CD8-positive, alpha-beta memory T cell (primary cell): ENCODE results near the gene SLC1A3. TPM values are rescaled to one million over a fixed set of nuclear protein-coding genes. Genes with fewer than 3 reads are reported as not detected.

Experiments used
- CTCF ChIA-PET: fragments of 350-600 bp; sonication (Branson Sonifier 250); formaldehyde crosslinking; loops from one replicate; lab custom pipeline; 2021; ENCODE audit warnings: antibody characterized with exemption; lab: Charles Lee
- POLR2A ChIA-PET: fragments of 350-600 bp; sonication (Branson Sonifier 250); formaldehyde crosslinking; loops from one replicate; lab custom pipeline; 2021; ENCODE audit warnings: antibody characterized with exemption; lab: Charles Lee
- DNase-seq, 5 donors: peaks; one replicate each; pipeline versions ENCODE4 v3.0.0 to v3.0.0-alpha.2; 2020 to 2022; ENCODE audit warnings: mixed read lengths in 1 of 5
- H3K27ac ChIP-seq: one replicate; pipeline ENCODE4 v1.7.0; 2013; ENCODE audit warnings: low read depth, mild to moderate bottlenecking, low read length, moderate library complexity
- H3K27me3 ChIP-seq: 2 replicates; pipeline ENCODE4 v1.7.0; 2013; ENCODE audit warnings: low read length, mild to moderate bottlenecking; ENCODE audit not compliant: insufficient read depth, poor library complexity, severe bottlenecking
- H3K36me3 ChIP-seq: 2 replicates; pipeline ENCODE4 v1.7.0; 2013; ENCODE audit warnings: mild to moderate bottlenecking, low read length, moderate library complexity; ENCODE audit not compliant: insufficient read depth
- H3K4me1 ChIP-seq: 2 replicates; pipeline ENCODE4 v1.7.0; 2013; ENCODE audit warnings: mild to moderate bottlenecking, low read length, moderate library complexity; ENCODE audit not compliant: insufficient read depth
- H3K4me3 ChIP-seq: 2 replicates; pipeline ENCODE4 v1.7.0; 2013; ENCODE audit warnings: mild to moderate bottlenecking, low read length
- H3K9me3 ChIP-seq: 2 replicates; pipeline ENCODE4 v1.7.0; 2013; ENCODE audit warnings: mild to moderate bottlenecking, low read length
- H3K27ac Mint-ChIP-seq, 8 donors: one replicate each; pipeline ENCODE4 v1.8.0; 2020 to 2021; ENCODE audit warnings: mixed read lengths in 8 of 8, mild to moderate bottlenecking in 6 of 8, inconsistent platforms in 3 of 8, moderate library complexity in 3 of 8
- H3K27me3 Mint-ChIP-seq, 2 donors: one replicate each; pipeline ENCODE4 v1.8.0; 2020 to 2021; ENCODE audit warnings: mixed read lengths in 2 of 2, mild to moderate bottlenecking in 1 of 2, moderate library complexity in 1 of 2
- H3K36me3 Mint-ChIP-seq, 3 donors: one replicate each; pipeline ENCODE4 v1.8.0; 2020 to 2021; ENCODE audit warnings: mixed read lengths in 3 of 3, inconsistent platforms in 1 of 3, mild to moderate bottlenecking in 1 of 3
- H3K4me1 Mint-ChIP-seq, 3 donors: one replicate each; pipeline ENCODE4 v1.8.0; 2020 to 2021; ENCODE audit warnings: mixed read lengths in 3 of 3, inconsistent platforms in 1 of 3, mild to moderate bottlenecking in 1 of 3
- H3K4me3 Mint-ChIP-seq, 7 donors: one replicate each; pipeline ENCODE4 v1.8.0; 2020 to 2021; ENCODE audit warnings: mixed read lengths in 7 of 7, mild to moderate bottlenecking in 6 of 7, moderate library complexity in 4 of 7, inconsistent platforms in 2 of 7
- H3K9me3 Mint-ChIP-seq, 5 donors: one replicate each; pipeline ENCODE4 v1.8.0; 2020 to 2022; ENCODE audit warnings: mixed read lengths in 5 of 5, mild to moderate bottlenecking in 3 of 5, moderate library complexity in 2 of 5, inconsistent platforms in 1 of 5
- polyA plus RNA-seq: library from polyadenylated mRNA; unstranded; fragments of 300-500 nt; fragmentation: Illumina TruSeq; gene quantifications from one replicate; pipeline ENCODE4 v1.2.3, GENCODE V29; 2021
- total RNA-seq, 2 experiments: library from RNA; stranded (reverse); gene quantifications; one replicate each; pipeline ENCODE4 v1.2.3, GENCODE V29; 2021

The SLC1A3 gene
- total and polyA plus RNA-seq, 3 experiments from 2014 or later, result 0.35 to 0.37 TPM; not detected in 1

GRCh38 chr5:36593867-36594266 is 12.5 kb upstream of the SLC1A3 start:
- H3K4me3 Mint-ChIP-seq, result no peak overlapping the region
- Histone ChIP-seq H3K27me3 (no peaks in the 10 kb centered on the region), H3K27ac (no peak overlapping the region), H3K36me3 (no peaks in the 10 kb centered on the region), H3K4me3 (no peak overlapping the region), H3K9me3 (no peaks in the 10 kb centered on the region), H3K4me1 (no peaks in the 10 kb centered on the region)
- DNase-seq, result no peak
- peaks cover 4 to 5% of the 10 kb centered on the region in 2 donors for H3K27me3 Mint-ChIP-seq
- no peaks in the 10 kb centered on the region for H3K4me1 Mint-ChIP-seq
- H3K36me3 Mint-ChIP-seq, result no peaks in the 10 kb centered on the region
- POLR2A ChIA-PET, result no interaction called here
- peaks cover 0 to 2% (median 0%) of the 10 kb centered on the region in 5 donors for H3K9me3 Mint-ChIP-seq
- no peak overlapping the region for H3K27ac Mint-ChIP-seq
- CTCF ChIA-PET, result no interaction called here

GRCh38 chr5:36596247-36596646 is 10.2 kb upstream of the SLC1A3 start:
- Histone ChIP-seq H3K4me1 (no peaks in the 10 kb centered on the region), H3K4me3 (no peak overlapping the region), H3K9me3 (no peaks in the 10 kb centered on the region), H3K27ac (no peak overlapping the region), H3K36me3 (no peaks in the 10 kb centered on the region), H3K27me3 (no peaks in the 10 kb centered on the region)
- no peaks in the 10 kb centered on the region for H3K4me1 Mint-ChIP-seq
- H3K4me3 Mint-ChIP-seq, result no peak overlapping the region
- peaks cover 0 to 2% (median 0%) of the 10 kb centered on the region in 5 donors for H3K9me3 Mint-ChIP-seq
- no peaks in the 10 kb centered on the region for H3K36me3 Mint-ChIP-seq
- H3K27me3 Mint-ChIP-seq, result peaks cover 2 to 7% of the 10 kb centered on the region in 2 donors
- no peak for DNase-seq
- ChIA-PET POLR2A (no interaction called here), CTCF (no interaction called here)
- no peak overlapping the region for H3K27ac Mint-ChIP-seq

GRCh38 chr5:36596756-36597155 is 9.7 kb upstream of the SLC1A3 start:
- H3K36me3 Mint-ChIP-seq, result no peaks in the 10 kb centered on the region
- peaks cover 0 to 9% of the 10 kb centered on the region in 2 donors for H3K27me3 Mint-ChIP-seq
- H3K27ac ChIP-seq, result no peak overlapping the region
- H3K4me3 Mint-ChIP-seq, result no peak overlapping the region
- no peaks in the 10 kb centered on the region for H3K9me3 ChIP-seq
- no peaks in the 10 kb centered on the region for H3K4me1 ChIP-seq
- no peaks in the 10 kb centered on the region for H3K36me3 ChIP-seq
- H3K27ac Mint-ChIP-seq, result no peak overlapping the region
- H3K9me3 Mint-ChIP-seq, result peaks cover 0 to 2% (median 0%) of the 10 kb centered on the region in 5 donors
- no peaks in the 10 kb centered on the region for H3K4me1 Mint-ChIP-seq
- ChIA-PET CTCF (no interaction called here), POLR2A (no interaction called here)
- no peak overlapping the region for H3K4me3 ChIP-seq
- no peaks in the 10 kb centered on the region for H3K27me3 ChIP-seq
- DNase-seq, result no peak

GRCh38 chr5:36598045-36598444 is 8.4 kb upstream of the SLC1A3 start:
- Mint-ChIP-seq H3K36me3 (no peaks in the 10 kb centered on the region), H3K27me3 (peaks cover 2 to 11% of the 10 kb centered on the region in 2 donors), H3K9me3 (peaks cover 0 to 2% (median 0%) of the 10 kb centered on the region in 5 donors), H3K4me3 (no peak overlapping the region), H3K27ac (no peak overlapping the region), H3K4me1 (no peaks in the 10 kb centered on the region)
- CTCF ChIA-PET, result no interaction called here
- Histone ChIP-seq H3K27me3 (no peaks in the 10 kb centered on the region), H3K4me1 (no peaks in the 10 kb centered on the region), H3K9me3 (no peaks in the 10 kb centered on the region), H3K36me3 (no peaks in the 10 kb centered on the region), H3K27ac (no peak overlapping the region), H3K4me3 (no peak overlapping the region)
- POLR2A ChIA-PET, result no interaction called here
- DNase-seq, result no peak

GRCh38 chr5:36599986-36600779 is 6.2 kb upstream of the SLC1A3 start:
- Histone ChIP-seq H3K27me3 (no peaks in the 10 kb centered on the region), H3K9me3 (no peaks in the 10 kb centered on the region), H3K27ac (no peak overlapping the region), H3K36me3 (no peaks in the 10 kb centered on the region), H3K4me1 (no peaks in the 10 kb centered on the region), H3K4me3 (no peak overlapping the region)
- no peaks in the 10 kb centered on the region for H3K4me1 Mint-ChIP-seq
- CTCF ChIA-PET, result no interaction called here
- no peak overlapping the region for H3K27ac Mint-ChIP-seq
- no peak overlapping the region for H3K4me3 Mint-ChIP-seq
- H3K27me3 Mint-ChIP-seq, result peaks cover 10 to 18% of the 10 kb centered on the region in 2 donors
- POLR2A ChIA-PET, result no interaction called here
- no peaks in the 10 kb centered on the region for H3K36me3 Mint-ChIP-seq
- peaks cover 0 to 2% (median 0%) of the 10 kb centered on the region in 5 donors for H3K9me3 Mint-ChIP-seq
- no peak for DNase-seq

- no peak overlapping the region for H3K4me3 Mint-ChIP-seq
- CTCF ChIA-PET, result no interaction called here
- POLR2A ChIA-PET, result no interaction called here
- Histone ChIP-seq H3K4me1 (no peaks in the 10 kb centered on the region), H3K27me3 (no peaks in the 10 kb centered on the region), H3K4me3 (no peak overlapping the region), H3K27ac (no peak overlapping the region), H3K36me3 (no peaks in the 10 kb centered on the region), H3K9me3 (no peaks in the 10 kb centered on the region)
- H3K4me1 Mint-ChIP-seq, result peaks cover 0 to 3% (median 1%) of the 10 kb centered on the region in 3 donors
- H3K36me3 Mint-ChIP-seq, result no peaks in the 10 kb centered on the region
- peaks cover 0 to 2% (median 0%) of the 10 kb centered on the region in 5 donors for H3K9me3 Mint-ChIP-seq
- peaks cover 12 to 25% of the 10 kb centered on the region in 2 donors for H3K27me3 Mint-ChIP-seq
- no peak for DNase-seq
- H3K27ac Mint-ChIP-seq, result no peak overlapping the region
Observed at GRCh38 chr5:36600917-36601527, 5.4 kb upstream of the SLC1A3 start.

- H3K4me1 Mint-ChIP-seq, result peaks cover 11 to 18% (median 13%) of the 10 kb centered on the region in 3 donors
- Histone ChIP-seq H3K36me3 (no peaks in the 10 kb centered on the region), H3K9me3 (no peaks in the 10 kb centered on the region), H3K4me3 (no peak overlapping the region), H3K27ac (no peak overlapping the region), H3K4me1 (peaks cover 4% of the 10 kb centered on the region), H3K27me3 (no peaks in the 10 kb centered on the region)
- H3K36me3 Mint-ChIP-seq, result no peaks in the 10 kb centered on the region
- H3K9me3 Mint-ChIP-seq, result peaks cover 0 to 2% (median 0%) of the 10 kb centered on the region in 5 donors
- POLR2A ChIA-PET, result no interaction called here
- H3K27ac Mint-ChIP-seq, result no peak overlapping the region
- DNase-seq, result no peak
- CTCF ChIA-PET, result no interaction called here
- H3K4me3 Mint-ChIP-seq, result no peak overlapping the region
- H3K27me3 Mint-ChIP-seq, result peaks cover 23 to 42% of the 10 kb centered on the region in 2 donors
Observed at GRCh38 chr5:36602704-36603321, 3.6 kb upstream of the SLC1A3 start.

GRCh38 chr5:36605241-36605640 is 1.2 kb upstream of the SLC1A3 start:
- peaks cover 29 to 62% of the 10 kb centered on the region in 2 donors for H3K27me3 Mint-ChIP-seq
- POLR2A ChIA-PET, result no interaction called here

More at GRCh38 chr5:36605241-36605640, 1.2 kb upstream of the SLC1A3 start:
- no peaks in the 10 kb centered on the region for H3K36me3 Mint-ChIP-seq
- Histone ChIP-seq H3K4me1 (peaks cover 4% of the 10 kb centered on the region), H3K36me3 (no peaks in the 10 kb centered on the region), H3K27ac (no peak overlapping the region), H3K9me3 (no peaks in the 10 kb centered on the region), H3K4me3 (no peak overlapping the region), H3K27me3 (no peaks in the 10 kb centered on the region)
- DNase-seq, result no peak
- H3K27ac Mint-ChIP-seq, result no peak overlapping the region
- H3K9me3 Mint-ChIP-seq, result peaks cover 0 to 3% (median 0%) of the 10 kb centered on the region in 5 donors
- no peak overlapping the region for H3K4me3 Mint-ChIP-seq
- CTCF ChIA-PET, result interaction anchor here (1.8 kb wide), 1 partner anchor 21 kb away, joined by 5 read pairs; no protein-coding TSS in a partner anchor
- H3K4me1 Mint-ChIP-seq, result peaks cover 11 to 18% (median 13%) of the 10 kb centered on the region in 3 donors
